NCI-H2227 treated with DMSO at 0.1 percent for 48 hours (cell line): Measurements from ENCODE around the gene RNF32.

Source experiments
- DNase-seq: peaks from one replicate; lab custom pipeline; 2025; lab: John Stamatoyannopoulos, UW

Gene RNF32

DNA sequence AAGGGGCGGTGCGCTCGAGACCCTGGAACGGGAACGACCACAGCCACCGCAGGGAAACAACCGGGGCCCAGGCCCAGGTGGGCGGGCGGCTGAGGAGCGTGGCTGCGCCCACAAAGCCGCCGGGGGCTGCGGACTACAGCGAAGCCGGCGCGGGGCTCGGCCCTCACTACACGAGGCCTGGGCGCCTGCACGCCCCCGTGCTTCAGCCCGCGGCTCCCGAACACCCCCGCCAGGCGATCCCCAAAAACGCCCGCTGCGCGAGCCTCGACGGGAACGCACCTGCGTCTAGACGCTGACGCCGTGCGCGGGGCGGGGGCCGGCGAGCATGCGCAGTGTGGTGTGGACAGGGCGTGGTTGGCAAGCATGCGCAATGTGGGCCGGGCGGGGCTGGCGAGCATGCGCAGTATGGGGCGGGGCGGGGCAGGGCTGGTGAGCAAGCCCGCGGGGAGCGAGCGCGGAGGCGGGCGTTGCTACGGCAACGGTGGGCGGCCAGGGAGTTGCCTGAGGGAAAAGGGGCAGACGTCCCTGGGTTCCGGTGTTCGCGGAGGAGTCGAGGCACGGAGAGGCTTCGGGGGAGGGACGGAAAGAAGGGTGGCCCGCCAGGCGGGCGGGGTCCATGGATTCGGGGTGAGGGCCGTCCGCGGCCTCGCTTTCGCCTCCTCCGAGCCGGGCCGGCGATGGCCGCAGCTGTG lies at the start of gene RNF32:
Gene RNF32, plus strand, starts transcription at position 518 of the 692 bp plus-strand sequence. CDS start 3,104 bp downstream, outside the sequence.
- peak; percentile 94 for DNase-seq

DNA sequence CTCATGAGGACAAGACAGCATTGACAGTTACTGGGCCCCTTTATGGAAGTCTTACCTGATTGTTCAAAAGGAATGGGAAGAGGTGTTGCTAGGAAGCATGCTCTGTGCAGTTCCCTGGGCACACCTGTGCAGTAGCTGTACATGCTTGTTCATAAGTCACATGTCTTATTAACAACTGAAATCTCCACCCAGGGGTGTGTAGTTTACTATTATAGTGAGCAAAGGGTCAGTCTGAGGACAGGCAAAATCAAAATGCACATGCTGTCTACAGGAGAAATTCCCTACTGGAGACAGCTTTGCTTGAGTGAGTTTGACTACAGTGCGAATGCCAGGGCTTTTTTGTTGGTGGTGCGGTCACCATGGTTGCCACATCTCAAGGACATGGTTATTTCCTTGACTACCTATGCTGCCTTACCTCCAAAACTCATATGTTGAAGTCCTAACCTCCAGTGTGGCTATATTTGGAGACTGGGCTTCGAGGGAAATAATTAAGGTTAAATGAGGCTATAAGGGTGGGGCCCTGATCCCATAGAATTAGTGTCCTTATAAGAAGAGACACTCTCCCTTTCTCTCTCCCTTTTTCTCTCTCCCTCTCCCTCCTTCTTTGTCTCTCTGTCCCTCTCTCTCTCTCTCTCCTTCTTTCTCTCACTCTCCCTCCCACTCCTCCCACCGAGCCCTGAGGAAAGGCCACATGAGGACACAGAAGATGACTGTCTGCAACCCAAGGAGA lies 48.3 kb upstream of the RNF32 start:
- DNase-seq: no peak

DNA sequence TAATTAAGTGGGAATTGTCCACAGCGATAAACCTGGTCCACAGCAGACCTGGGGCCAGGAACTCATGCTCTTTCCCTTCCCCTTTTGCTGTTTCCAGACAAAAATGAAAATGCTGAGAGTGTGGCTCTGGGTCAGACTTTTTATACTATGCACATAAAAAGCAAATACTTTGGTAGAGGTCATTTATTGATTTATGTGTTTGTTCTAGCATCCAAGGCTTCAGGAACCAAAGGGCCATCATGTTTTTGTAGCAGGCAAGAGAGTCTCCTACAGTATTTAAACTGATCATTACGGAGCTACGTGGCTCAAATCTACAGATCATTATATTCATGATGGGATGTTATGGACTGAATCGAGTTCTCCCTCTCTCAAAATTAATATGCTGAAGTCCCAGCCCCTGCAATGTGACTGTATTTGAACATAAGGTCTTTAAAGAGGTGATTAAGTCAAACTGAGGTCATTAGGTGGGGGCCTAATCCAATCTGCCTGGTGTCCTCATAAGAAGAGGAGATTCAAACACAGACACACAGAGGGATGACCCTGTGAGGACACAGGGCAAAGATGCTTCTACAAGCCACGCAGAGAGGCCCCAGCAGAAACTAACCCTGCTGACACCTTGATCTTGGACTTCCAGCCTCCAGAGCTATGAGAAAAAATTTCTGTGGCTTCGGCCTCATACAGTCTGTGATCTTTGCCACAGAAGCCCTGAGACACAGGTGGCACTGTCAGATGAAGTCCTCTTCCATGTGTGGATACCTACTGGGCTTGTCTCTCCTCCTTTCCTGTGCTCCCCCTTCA lies 46.1 kb upstream of the RNF32 start:
- no peak for DNase-seq

DNA sequence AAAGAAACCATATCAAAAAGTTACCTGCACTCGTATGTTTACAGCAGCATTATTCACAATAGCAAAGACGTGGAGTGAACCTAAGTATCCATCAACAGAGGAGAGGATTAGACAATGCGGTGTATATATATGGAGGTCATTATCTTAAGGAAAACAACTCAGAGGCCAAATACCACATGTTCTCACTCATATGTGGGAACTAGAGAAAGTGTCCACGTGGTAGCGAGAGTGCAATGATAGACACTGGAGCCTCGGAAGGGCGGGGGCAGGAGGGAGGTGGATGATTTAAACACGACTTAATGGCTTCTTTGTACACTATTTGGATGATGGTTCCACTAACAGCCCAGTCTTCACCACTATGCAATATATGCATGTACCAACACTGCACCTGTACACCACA lies 40.1 kb upstream of the RNF32 start:
- no peak for DNase-seq

DNA sequence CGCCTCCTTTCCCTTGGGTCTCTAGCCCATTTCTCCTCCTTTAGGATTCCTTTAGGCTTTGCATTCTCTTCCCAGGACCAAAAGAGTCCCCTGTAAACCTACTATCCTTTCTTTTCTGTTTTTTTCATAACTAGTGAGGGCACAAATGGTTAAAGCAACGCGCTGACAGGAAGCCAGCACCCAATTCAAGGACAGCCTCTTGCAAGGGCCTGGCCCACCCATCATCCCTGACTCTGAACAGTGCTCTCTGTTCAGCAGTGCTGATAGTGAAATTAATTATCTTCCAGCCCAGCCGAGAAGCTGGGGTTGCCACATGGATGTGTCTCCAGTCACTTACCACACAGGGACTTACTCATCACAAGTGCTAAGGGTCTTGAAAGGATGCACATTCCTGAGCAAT lies 38.3 kb upstream of the RNF32 start:
- DNase-seq: no peak

DNA sequence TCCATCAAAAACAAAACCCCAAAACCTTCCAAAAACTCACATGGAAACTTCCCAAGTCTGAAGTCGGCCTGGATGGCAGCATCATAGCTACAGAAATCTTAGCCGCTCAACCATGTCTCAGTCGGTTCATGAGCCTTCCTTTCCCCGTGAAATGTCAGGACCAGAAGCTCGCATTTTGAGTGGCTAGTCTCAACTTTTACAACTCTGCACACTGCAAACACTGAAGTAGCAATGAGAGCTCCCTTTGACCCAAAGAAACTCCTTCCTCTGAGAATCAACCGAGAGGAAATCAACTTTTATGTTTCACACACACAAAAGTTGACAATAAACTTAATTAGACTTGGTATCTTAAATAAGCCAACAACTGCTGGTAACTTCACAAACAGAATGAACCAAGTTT lies 37.6 kb upstream of the RNF32 start:
- DNase-seq: no peak

DNA sequence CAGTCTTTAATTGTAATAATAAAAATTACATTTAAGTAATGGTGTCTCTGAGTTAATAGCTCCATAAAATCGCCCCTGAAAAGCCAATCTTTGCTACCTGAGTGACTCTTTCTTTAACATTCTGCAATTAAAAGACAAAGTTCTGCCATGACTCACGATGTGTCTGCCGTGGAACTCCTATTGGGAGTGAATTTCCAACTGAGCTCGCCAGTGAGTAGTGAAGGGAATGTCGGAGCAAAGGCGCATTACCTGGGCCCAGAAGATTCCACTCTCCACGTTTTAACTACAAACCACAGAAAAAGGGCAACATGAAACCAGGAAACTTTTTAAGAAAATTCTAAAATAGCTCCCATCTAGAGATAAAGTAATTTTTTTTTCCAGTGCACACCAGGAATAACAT lies 36.9 kb upstream of the RNF32 start:
- no peak for DNase-seq

DNA sequence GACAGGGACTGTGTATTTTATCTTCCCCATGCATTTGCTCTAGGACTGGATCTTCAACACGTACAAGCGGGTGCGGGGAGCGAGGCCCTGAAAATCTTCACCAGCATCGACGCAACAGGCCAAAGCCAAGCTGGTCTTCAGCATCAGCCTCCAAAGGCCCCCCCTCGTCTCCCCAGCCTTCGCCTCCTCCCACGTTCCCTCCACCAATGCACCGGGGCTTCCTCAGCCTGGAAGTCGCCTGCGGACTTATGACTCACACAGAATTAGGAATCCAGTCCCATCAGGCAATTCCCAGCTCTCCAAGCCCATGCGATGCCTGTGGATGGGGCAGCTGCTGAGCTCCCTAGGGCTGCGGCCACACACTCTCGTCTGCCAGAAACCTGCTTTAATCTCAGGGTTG lies 36.3 kb upstream of the RNF32 start:
- DNase-seq: no peak

DNA sequence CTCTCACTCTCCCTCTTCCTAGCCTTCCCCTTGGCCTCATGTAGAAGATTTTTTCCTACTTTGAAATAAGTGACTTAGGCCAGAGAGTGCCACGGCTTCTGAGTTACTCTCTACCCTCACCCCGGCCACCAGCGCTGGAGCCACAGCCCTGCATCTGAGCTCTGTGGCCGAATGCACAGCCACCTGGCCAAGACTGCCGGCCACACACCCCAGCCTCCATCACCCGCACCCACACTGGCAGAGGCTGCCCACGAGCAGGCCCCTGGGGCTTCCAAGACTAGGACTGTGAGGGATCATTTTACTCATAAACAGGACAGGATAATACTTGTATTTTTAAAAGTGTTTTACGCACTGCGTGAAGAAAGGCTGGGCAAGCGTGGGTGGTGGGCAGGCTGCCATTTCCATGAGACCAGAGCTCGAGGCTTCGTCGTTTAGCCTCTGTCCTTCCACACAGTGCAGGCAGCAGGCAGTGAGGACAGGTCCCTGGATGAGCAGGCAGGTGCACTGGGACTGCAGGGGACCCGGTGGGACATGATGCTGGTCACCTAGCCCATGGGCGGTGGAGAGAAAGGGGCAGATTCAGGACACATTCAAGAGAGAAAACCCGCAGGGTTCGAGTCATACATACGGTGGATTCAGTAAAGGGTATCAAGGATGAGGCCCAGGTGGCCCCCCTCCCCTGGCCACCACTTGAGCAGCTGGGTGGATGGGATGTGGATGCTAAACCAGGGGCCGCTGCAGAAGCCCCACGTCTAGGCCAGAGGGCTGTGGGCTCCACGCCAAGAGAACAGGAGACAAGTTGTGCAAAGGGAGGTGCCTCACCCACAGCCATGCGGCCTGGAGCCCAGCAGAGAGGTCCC lies 35.5 kb upstream of the RNF32 start:
- no peak for DNase-seq

DNA sequence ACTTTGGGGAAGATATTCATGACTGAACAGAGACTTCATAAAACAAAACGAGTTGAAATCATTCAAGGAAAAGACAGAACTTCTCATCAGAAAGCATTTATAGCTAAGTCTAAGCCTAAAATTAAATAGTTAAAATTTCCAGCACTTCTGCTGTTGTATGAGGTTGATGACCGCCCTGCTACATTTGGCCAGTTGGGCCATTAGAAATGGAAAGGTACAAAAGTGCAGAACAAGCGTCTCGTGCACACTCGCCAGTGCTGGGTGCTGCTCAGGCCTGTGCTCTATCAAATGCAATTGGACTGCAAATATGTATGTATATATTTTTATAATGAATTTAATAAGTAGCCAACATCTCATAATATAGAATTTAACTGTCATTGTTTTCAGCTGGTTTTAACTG lies 34.4 kb upstream of the RNF32 start:
- DNase-seq: no peak

DNA sequence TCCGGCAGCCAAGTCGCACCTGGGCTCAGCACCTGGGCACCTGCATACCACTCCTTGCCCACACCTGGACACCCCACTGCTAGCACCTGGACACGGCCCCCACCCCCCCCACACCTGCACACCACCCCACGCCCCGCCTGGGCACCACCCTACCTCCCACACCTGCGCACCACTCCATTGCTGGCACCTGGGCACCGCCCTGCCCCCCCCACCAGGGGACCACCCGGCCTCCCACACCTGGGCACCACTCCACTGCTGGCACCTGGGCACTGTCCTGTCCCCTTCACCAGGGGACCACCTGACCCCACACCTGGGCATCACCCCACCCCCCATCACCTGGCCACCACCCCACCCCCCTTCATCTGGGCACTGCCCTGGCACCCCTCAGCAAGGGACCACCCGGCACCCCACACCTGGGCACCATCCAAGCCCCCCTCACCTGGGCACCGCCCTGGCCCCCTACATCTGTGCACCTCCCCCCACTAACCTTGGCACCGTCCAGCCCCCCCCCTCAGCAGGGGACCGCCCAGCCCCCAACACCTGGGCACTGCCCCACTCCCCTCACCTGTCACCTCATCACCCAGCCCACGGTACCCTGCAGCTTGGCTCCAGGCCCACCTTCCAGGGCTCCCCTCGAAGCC lies 33.8 kb upstream of the RNF32 start:
- no peak for DNase-seq

DNA sequence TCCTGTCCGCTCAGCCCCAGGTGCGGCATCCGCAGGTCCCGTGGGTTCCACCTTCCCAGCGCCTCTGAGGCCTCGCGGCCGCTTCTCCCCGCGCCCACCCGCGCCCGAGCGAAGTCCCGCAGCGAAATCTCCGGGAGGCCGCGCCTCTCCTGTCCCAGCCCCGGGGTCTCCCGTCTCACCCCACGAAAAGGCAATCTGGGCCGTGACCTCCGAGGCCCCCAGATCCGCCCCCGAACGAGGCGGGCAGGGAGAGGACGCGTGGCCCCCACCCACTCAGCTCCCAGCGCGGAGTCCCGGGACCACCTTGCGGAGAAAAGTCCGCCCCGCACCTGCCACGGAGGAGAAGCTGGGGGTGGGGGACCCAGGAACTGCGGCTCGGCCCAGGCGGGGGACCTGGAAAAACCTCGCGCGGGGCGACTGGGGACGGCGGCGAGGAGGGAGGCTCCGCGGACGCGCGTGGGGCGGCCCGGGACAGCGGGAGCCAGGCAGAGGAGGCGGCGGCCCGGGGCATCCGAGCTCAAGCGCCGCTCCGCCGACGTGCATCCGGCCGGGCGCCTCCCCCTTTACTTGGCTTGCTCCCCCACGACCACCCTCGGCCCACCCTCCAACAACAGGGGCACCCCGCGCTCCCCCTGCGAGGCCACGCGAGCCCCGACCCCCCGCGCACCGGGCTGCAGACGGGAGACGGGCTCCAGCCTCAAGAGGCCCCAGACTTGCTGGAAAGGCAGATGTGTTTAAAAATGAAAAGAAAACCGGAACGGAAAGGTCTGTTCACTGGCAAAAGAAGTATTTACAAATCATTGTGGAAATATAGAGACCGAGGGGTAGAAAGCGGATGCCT lies 33.0 kb upstream of the RNF32 start:
- DNase-seq: peak; percentile 9

DNA sequence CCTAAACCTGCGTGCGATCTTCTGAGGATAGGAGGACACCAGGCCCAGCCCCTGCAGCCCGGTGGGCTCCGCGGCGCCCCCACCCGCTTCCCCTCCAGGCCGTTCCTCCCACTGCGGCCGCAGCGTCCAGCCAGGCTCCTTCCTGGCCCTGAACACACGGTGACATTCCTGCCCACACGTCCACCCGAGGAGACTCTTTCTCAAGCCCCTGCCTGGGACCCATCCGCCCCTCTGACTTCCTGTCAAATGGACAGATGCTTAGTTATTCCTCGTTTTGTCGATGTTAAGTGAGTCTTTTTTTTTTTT lies 32.4 kb upstream of the RNF32 start:
- DNase-seq: no peak

DNA sequence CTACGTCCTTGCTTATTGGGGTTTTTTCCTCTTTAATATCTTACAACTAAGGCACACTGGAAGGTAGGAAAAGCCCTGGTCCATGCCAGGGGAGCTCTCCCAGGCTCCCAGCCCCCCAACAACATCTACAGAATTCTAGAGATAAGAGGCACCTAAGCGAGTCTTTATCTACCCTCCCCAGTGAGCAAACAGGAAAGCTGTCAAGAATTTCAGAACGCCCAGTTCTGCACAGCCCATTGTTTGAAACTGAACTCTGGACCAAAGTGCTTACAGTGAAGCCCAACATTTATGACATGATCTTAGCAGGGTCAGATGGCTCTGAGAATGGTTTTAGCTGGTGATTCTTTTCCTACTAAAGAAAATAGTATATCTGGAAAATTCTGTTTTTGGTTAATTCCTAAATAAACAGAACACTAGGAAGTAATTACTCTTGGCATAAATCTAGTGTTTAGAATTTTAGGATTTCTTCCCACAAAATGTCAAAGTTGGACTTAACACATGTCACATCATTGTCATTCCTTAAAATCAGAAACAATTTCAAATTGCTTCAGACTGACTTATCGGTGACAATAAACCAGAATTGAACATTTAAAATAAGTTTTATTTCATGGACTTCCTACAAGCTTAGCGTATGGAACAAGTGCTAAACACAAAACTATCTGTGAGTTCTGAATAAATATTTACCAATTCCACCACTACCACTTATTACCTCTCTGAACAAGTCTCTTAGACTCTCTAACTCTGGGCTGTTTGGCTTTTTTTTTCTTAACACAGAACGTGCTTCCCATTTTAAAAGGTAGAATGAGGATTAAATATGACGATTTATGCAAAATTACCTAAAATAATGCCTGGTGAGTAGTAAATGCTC lies 31.3 kb upstream of the RNF32 start:
- no peak for DNase-seq

DNA sequence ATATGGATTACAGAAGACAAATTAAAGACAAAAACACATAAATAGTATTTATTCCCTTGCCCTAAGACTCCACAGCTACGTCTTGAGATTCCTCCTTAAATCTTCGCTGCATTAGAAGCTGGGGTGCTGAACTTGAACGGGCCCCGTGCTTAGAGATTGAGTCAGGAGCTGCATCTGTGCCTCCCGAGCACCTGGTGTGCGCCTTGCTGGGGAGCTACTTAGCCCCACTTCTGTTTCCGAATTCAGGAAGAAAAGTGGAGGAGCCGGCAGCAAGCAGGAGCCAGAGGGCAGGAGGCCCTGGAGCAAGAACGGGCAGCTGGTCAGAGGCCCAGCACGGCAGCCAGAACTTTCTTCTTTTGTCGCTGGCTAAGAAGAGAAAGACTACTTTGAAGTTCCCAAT lies 30.4 kb upstream of the RNF32 start:
- no peak for DNase-seq

DNA sequence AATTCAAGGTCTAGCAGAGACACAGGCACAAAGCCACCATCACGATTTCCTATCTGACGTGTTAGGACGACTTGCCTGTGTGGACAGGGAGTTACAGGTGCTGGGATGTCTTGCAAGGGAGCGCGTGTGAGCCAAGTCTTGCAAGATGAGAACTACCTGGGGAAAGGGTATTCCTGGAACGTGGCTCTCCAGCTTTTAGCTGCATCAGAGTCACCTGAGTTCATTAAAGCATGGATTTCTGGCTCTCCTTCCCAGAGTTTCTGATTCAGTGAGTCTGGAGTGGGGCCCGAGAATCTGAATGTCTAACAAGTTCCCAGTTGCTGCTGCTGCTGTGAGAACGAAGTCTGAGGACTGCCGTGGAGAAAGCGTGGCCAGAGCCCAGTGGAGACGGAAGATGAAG lies 30.0 kb upstream of the RNF32 start:
- no peak for DNase-seq

DNA sequence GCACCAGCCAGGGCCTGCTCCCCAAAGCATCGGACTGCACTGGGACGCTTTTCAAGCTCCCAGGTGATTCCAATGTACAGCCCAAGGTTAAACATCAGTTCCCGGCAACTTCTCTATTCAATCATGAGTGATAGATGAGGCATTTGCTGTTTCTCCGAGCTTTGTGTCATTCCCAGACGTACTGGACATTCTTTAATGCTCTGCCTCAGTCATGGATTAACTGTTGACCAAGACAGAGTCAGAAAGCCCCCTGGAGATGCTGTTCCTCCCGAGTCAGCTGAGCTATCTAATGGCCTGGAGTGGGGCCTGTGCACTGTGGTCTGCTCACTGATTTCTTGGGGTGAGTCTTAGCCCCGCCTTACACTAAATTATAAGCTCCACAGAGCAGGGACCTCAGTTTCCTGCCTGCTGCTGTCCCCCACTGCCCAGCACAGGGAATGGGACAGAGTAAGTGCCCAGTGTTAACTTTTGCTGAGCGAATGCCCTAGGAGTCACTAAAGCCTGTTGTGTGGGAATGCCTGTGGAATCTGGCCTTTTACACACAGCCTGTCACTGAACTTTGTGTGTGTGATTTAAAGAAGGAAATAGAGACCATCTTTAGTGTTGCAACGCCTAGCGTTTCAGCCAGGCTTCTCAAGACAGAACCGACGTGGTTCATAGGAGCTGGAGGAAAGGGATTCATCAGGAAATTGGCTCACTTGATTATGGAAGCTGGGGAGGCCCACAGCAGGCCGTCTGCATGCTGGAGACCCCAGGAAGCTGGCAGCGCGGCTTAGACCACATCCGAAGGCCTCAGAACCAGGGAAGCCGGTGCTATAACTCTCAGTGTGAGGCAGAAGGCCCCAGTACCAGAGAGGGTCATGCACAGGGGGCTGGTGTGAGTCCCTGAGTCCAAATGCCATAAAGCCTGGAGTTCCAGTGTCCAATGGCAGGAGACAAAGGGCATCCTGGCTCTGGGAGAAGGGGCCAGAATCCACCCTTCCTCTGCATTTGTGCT lies 29.3 kb upstream of the RNF32 start:
- no peak for DNase-seq

DNA sequence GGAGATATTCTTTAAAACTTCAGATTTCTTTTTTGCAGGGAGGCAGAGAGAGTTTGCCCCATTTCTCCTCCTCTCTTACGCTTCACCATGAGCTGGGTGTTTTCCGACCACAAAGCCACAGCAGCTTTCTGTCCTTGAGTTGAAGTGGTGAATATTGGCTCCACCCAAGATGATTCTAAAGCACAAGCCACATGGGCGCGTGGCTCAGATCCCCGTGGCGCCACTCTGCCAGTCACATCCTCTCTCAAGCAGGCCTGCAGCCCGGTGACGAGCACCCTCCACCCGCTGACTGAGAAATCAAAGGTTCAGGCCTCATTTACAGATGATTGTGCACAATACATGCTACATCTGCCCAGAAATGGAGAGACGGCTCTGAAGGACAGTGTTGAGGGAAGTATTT lies 27.6 kb upstream of the RNF32 start:
- no peak for DNase-seq
